ENCODE results near the gene HINT3. TPM values are rescaled to one million over a fixed set of nuclear protein-coding genes. Genes with fewer than 3 reads are reported as not detected.

The HINT3 gene
- total RNA-seq, 1 experiment from 2014 or later = 11.7 TPM

GRCh38 chr6:125989631-125990030, 33.1 kb downstream of the HINT3 start:
- Mint-ChIP-seq H3K27ac (peak overlapping the region in 2 of 3 experiments; percentile 11 to 74; a peak in 4 of 7 replicates), H3K9me3 (no peaks in the 10 kb centered on the region), H3K4me1 (peaks cover 0 to 15% of the 10 kb centered on the region in 2 experiments), H3K4me3 (peak overlapping the region in 1 of 2 experiments; percentile 10; a peak in 1 of 5 replicates), H3K36me3 (ENCODE audit: insufficient read depth in 1 of 3, low read depth in 3 of 3) (no peaks in the 10 kb centered on the region), H3K27me3 (ENCODE audit: low read depth) (no peaks in the 10 kb centered on the region)
- H4K5ac ChIP-seq (ENCODE audit: insufficient read length, low read depth, low read length) = no peak overlapping the region
- H4K91ac ChIP-seq (ENCODE audit: insufficient read length, low read depth, low read length) = no peak overlapping the region
- H2BK5ac ChIP-seq (ENCODE audit: insufficient read length, low read length) = no peak overlapping the region
- no CpG with 5 or more reads among the region's 3 CpGs for WGBS (ENCODE audit: extremely low coverage, insufficient read length, low lambda C conversion rate)
- no peak overlapping the region for H3K4ac ChIP-seq (ENCODE audit: low read depth, low read length)
- no peak overlapping the region for H3K23ac ChIP-seq (ENCODE audit: insufficient read length, low read depth, low read length)
- H3K4me2 ChIP-seq (ENCODE audit: insufficient read depth, insufficient read length, low read length) = no peak overlapping the region
- H2AFZ ChIP-seq (ENCODE audit: low read length) = no peak overlapping the region
- H3K23me2 ChIP-seq (ENCODE audit: insufficient read length, low read depth, low read length, poor library complexity, severe bottlenecking) = peaks cover 6% of the 10 kb centered on the region
- H3K9ac ChIP-seq (ENCODE audit: extremely low read depth, insufficient read length, low read length) = no peak overlapping the region
- no peak overlapping the region for H2BK12ac ChIP-seq (ENCODE audit: insufficient read length, low read depth, low read length)
- no peaks in the 10 kb centered on the region for H3K79me1 ChIP-seq (ENCODE audit: insufficient read depth, low read depth, low read length, poor library complexity, severe bottlenecking)
- no peak overlapping the region for H3K14ac ChIP-seq (ENCODE audit: insufficient read depth, low read length)
- no peak overlapping the region for H2AK5ac ChIP-seq (ENCODE audit: insufficient read length, low read length)
- no peaks in the 10 kb centered on the region for H3K27me3 ChIP-seq (ENCODE audit: insufficient read depth, low read length)
- no peak overlapping the region for H3T11ph ChIP-seq (ENCODE audit: low read length)
- no peak overlapping the region for H3K18ac ChIP-seq (ENCODE audit: insufficient read length, low read depth, low read length)
- H3K9me3 ChIP-seq (ENCODE audit: control insufficient read depth, low read depth, low read length) = no peaks in the 10 kb centered on the region
- H3K27ac ChIP-seq (ENCODE audit: insufficient read length, low read depth, low read length) = no peak overlapping the region
- no peak for TF ChIP-seq CTCF (conservative IDR thresholded peaks at IDR 0.05)
- H3K4me1 ChIP-seq (ENCODE audit: insufficient read depth, low read length) = peaks cover 6% of the 10 kb centered on the region; the same call in 1 of the 2 replicates
- no peaks in the 10 kb centered on the region for H4K20me1 ChIP-seq (ENCODE audit: control insufficient read depth, insufficient read depth, insufficient read length)
- no peak overlapping the region for H3K56ac ChIP-seq (ENCODE audit: insufficient read length, low read depth, low read length)
- H2BK20ac ChIP-seq (ENCODE audit: low read depth, low read length, poor library complexity, severe bottlenecking) = no peak overlapping the region
- no peak overlapping the region for H2BK120ac ChIP-seq (ENCODE audit: low read depth, low read length, poor library complexity, severe bottlenecking)
- H2BK15ac ChIP-seq (ENCODE audit: low read depth, low read length) = no peak overlapping the region
- peaks cover 24% of the 10 kb centered on the region; the same call in 1 of the 2 replicates for H3K79me2 ChIP-seq (ENCODE audit: insufficient read depth, low read length)
- DNase-seq = no peak
- H4K8ac ChIP-seq (replicated peaks; ENCODE audit: insufficient read length, low read depth, low read length) = no peak overlapping the region

Measured in H9 (cell line).